Measurements from ENCODE around the gene USH1C.
A peak's percentile ranks its signal among the peaks of the same experiment; 100 is the strongest.

The USH1C gene

GRCh38 chr11:17522655-17523054 lies 21.6 kb downstream of the USH1C start:
- DNase-seq, result no peak

DNA sequence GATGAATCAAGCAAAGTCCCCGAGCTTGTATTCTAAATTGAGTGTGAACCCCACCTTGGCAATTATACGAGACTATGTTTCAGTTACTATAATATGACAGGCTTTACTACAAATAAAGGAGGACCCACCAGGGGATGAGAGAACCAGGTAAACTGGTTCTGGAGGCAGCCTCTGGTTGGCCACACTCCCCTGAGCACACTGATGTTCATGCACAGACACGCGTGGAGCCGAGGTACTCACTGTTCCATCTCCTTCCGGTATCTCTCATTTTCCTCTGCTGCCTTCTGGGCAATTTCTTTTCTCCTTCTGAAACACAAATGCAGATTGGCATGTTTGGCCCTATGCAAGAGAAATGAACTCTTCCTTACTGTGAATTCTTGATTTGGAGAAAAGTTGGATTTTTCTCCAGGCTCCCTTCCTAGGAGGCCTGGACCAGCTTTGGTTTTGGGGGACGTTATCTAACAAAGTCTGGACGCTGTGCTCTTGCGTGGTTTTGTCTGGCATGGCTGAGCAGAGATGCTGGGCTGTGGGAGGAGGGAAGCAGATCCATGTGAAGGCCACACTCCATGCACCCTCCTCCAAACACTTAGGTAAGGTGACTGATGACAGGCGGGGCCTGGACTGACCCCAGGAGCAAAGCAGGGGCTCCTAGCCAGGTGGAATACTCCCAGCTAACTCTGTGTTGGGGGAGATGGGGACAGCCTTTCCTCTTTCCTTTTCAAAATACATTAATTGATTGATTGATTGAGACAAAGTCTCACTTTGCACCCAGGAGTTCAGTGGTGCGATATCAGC lies 22.9 kb downstream of the USH1C start:
- DNase-seq, result no peak

DNA sequence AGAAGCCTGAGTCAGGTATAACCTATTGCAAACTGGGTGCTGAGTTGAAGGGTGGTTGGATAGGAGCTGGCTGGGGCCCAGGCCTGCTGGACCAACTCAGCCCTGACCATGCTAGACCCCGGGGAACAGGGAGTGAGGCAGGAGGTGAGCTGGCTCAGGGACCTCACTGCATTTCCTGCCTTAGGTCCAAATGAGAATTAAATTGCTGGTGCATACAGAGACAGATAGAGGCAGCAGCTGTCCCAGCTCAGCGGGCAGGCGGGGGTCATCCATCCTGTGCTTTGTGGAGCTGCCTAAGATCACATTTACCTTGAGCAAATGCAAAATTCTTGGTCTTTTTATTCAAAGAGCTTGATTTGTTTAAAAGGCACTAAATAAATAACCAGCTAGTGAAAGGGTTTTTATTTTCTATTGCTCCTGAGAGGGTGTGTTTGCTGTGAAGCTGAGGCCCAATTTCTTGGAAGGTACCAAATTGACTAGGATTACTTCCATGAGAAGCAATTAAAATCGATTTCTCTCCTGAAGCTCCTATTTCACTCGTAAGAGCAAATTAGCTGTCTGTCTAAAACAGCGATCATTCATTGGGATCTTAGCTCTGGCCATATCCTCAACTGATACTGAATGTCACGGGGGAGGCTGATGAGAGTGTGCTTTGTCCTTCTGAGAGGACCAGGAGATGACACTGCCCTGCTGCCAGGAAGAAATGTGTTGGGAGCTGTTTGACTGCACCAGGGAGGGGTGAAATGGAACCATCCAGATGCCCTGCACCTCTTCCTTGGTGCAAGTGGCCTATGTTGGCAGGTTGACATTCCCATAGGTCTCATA lies 24.9 kb downstream of the USH1C start:
- DNase-seq, result no peak

GRCh38 chr11:17518366-17518765 lies 25.9 kb downstream of the USH1C start:
- DNase-seq, result no peak

DNA sequence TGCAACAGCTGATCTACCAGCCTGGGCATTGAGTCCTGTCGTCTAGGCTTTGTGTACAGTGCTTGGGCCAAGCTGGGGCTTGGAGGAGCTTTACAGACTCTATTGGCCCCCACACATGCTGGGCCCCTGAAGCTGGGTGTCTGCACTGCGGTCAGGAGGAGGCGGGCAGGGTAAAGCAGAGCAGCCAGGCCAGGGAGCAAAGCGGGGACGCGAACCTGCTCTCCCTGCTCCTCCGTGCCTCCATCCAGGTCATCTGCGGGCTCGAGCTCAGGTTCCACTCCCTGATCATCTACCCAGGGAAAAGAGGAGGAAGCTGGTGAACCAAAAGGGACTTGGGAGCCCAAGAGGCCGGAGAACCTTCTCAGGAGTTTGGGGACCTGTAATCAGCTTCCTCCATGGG lies 27.0 kb downstream of the USH1C start:
- no peak for DNase-seq

DNA sequence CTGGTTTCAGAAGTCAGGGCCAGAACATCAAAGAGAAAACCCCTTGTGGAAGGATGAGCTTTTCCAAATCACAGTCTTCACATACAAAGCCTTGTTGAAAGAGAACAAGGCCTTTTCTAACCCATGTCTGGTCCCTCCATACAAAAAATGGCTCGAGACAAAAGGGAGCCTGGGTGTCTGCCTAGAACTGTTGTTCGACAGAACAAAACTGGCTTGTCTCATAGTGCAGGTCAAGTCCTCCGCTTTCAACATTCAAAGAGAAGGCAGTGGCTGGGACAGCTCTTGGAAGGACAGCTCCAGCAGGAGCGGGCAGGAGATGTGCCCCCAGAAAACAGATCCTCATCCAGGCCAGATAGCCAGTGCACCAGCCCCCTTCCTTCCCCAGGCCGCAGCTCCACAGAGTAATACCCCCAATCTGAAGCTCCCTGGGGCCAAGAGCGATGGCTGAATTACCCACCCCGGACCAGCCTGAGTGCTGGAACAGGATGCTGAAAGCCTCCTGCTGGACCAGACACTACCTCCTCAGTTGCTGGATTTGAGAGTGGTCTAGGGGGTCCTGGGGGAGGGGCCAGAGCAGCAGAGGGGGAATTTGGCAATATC lies 27.6 kb downstream of the USH1C start:
- no peak for DNase-seq

DNA sequence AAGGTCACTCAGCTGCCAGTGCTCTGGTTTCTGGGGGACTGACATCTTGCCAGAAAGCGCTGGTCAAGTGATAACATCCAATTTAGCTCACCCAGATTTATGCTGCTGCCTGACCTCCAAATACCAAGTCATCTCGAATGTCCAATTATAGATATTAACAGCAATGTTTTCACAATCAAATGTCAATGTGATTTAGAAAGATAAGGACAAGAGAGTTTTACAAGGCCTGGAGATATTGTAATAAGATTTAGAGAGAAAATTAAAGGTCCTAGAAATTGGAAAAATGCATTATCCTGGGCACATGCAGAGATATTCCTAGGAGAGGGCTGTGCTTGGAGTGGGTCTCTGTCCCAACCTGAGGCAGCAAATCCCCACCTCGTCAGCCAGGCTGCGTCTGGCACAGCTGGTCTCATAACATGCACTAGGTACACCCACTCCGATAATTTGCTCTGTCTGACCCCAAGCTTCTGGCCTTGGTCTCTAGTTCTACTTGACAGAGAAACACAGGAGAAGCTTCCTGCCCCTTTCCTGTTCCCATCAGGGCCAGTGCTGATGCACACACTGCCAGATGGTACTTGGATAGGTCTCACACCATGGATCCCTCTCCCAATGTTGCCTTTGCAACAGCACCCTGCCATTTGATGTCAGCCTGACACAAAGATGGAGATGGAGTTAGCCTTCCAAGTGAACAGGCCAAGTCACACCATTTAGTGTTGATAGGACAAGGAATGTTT lies 28.6 kb downstream of the USH1C start:
- no peak for DNase-seq

DNA sequence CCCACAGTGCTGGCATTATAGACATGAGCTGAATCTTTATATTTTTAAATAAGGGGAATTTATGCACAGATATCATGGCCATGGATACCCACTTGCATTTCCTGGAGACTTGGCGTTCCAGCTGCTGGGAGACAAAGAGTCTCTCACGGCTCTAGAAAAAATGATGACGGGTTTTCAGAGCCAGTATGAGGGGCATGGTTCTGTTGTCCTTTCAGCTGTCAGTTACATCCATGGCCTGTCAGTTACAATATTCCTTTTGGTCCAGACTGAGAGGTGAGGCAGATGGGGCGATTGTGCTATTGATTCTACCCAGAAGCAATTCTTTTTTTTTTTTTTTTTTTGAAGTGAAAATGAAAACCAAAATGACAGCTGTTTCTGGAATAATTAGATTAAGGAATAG lies 29.7 kb downstream of the USH1C start:
- no peak for DNase-seq

DNA sequence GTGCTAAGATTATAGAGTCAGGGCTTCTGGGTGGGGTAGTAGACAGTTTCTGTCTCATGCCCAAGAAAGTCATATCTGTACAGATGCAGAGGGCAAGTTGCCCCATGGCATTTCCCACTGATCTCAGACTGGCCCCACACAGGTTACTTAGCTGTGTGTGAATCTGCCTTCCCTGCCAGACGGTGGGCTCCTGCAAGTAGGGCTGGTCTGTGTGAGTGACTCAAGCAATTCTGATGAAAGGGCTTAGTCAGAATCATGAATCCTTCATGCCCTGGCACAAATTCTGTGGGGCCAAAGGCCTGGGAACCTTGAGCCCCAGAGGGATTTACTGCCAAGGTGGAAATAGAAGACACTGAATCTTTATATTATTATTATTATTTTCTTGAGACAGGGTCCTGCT lies 30.4 kb downstream of the USH1C start:
- no peak for DNase-seq

DNA sequence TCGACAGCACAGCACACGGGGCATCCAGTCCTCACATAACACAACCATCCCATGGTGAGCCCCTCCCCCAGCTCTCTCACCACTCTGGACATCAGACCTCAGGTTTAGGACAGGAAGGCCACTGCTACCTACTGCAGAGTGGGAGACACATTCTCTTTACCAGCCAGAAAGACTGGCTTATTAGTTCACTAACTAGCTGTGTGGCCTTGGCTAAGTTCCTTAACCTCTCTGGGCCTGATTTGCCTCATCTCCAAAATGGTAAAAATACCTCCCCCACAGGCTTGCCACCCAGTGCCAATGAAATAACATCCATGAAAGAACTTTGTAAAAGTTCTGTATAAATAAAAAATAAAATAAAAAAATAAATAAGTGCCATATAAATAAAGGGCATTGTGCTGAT lies 32.1 kb downstream of the USH1C start:
- DNase-seq, result no peak

GRCh38 chr11:17511571-17511970 lies 32.6 kb downstream of the USH1C start:
- DNase-seq, result no peak

- no peak for DNase-seq
Observed at GRCh38 chr11:17510507-17511206, 33.6 kb downstream of the USH1C start.

DNA sequence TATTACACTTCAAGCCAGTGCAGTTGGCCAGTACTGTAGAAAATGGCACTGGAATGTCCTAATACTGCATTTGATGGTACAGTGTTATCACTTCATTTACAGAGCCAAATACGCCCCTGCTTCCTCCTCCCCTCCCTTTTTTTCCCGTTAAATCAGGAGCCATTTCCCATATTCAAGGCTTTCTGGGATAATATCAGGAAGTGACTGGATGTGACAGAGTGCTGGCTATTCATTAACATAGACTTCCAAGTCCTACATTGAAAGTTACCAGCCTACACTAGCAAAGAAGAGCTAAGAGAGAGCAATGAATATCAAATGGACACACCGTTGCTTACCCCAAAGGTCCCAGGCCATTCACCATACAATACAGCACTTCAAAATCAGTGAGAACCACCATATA lies 35.4 kb downstream of the USH1C start:
- no peak for DNase-seq

GRCh38 chr11:17508306-17508705 lies 35.9 kb downstream of the USH1C start:
- no peak for DNase-seq

DNA sequence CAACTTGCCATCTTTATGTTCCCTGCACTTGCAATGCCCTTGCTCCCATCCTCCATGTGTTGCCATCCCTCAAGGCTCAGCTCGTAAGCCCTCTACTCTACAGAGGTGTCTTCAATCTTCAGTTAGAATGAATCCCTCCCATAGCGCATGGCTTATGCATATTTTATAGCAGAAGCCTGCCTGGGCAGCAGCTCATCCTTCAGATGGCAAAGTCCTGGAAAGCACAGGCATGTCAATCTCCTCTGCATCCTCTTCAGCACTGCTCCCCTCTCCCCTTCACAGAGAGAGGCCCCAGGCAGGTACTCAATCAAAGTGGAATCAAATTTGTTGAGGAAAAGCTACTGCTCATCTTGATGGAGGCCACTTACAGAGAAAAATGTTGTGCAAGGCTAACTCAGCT lies 36.4 kb downstream of the USH1C start:
- no peak for DNase-seq

DNA sequence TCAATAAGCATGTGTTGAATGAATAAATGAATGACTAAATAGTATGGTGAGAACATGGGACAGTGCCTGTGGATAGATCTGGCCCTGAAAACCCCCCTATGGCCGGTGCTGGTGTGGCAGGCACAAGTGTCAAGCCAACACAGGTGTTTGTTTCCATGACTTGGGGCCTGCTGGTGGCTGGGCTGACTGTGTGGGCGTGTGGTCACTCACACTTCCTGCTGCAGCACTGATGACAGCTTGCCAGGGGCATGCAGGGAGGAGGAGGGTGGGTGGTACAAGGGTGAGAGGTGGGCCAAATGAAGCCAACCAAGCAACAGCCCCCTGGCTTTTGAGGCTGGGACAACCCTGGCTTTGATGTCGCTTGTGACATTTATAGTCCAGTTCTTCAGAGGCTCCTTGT lies 37.3 kb downstream of the USH1C start:
- no peak for DNase-seq

GRCh38 chr11:17506314-17506713 lies 37.9 kb downstream of the USH1C start:
- DNase-seq, result no peak

DNA sequence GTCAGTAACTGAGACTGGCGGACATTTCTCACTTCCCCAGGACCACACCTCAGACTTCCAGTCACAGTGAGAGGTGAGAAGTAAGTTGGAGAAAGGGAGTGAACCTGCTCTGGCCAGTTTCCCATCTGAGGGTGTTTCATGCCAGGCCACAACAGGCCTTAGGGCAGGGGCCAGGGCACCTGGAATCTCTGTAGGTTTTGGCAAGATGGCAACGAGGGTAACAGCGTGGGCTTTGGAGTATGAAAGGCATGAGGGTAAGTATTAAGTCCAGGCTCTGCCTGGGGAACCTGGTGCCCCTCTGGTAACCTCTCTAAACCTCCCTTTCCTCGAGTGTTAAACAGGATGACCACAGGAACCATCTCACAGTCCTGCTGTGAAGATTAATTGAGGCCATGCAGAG lies 39.1 kb downstream of the USH1C start:
- DNase-seq, result no peak

DNA sequence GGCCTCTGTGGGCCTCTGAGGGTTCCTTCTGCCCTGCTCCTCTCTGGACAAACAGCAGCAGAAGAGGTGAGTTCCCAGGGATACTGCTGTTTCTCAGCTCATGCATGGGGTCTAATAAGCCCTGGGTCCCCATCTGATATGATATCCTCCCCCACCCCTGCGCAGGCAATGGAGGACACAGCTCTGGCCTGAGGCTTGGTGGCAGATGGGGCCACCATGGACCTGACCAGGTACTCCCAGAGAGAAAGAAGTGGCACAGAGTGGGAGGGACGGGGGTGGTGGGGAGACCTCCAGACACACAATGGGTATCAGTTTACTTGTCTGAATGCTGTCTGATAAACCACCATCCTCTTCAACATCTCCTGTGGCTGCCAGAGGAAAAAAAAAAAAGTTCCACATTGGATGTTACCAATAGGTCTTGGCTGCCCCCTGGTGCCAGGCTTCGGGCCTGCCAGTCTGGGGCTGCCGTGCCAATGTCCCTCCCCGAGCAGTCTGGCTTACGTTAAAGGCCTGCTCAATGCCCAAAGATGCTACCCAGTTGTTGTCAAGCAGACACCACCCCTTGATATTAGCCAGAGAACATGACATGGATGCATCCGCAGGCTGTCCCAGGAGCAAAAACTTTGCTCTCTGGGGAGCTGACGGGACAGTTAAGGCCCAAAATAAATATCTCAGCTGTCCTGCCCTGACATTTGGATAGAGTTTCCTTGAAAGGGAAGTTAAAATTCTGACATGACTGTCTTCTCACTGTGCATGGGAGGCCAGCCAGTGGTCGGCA lies 39.7 kb downstream of the USH1C start:
- peak; percentile 85 for DNase-seq

- no peak for DNase-seq
Observed at GRCh38 chr11:17502630-17503029, 41.6 kb downstream of the USH1C start.

DNA sequence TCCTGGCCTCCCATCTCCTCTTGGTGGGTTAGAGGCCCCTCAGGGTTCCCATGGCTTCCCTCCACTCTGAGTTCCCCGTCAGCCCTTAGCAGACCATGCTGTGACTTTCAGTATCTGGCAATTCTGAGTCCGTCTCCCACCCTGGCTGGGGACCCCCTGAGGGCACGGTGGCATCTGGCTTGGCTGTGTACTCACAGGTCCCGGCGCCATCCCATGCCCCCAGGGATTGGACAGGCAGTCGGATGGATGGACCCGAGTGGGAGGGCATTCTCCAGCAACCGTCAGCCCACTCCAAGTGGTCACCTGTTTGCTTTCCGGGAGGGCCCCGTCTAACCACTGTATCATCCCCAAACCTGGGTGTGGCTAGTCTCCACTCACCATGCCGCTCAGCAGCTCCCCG lies 43.5 kb downstream of the USH1C start:
- DNase-seq, result no peak

DNA sequence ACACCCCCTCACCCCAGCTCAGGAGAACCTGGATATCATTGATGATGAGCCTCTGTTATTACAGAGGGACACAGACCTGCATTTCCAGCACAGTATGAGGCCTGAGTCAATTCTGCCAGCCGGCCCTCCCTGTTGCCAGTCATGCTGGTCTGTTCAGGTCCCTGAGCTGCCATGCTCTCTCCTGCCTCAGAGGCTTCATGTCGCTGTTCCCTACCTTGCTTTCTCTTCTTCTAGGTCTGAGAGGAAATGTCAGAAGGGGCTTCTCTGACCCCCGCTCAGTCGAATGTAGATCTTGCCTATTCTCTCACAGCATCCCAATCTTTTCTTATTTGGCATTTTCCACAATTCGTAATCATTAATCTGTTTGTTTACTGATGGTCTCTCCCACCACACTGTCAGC lies 45.7 kb downstream of the USH1C start:
- no peak for DNase-seq
